Neural crest cell (in vitro differentiated cells): ENCODE measurements around the gene CENPA. TPM values are rescaled to one million over a fixed set of nuclear protein-coding genes. Genes with fewer than 3 reads are reported as not detected.

Experiments
- DNase-seq: peaks from one replicate; pipeline ENCODE4 v3.0.0; 2021; ENCODE audit warnings: low read depth, mixed read lengths, low spot score
- H3K27ac Mint-ChIP-seq: one replicate; pipeline ENCODE4 v1.8.0; 2021; ENCODE audit warnings: mild to moderate bottlenecking, mixed read lengths; ENCODE audit not compliant: unreplicated experiment
- H3K27me3 Mint-ChIP-seq: 2 replicates; pipeline ENCODE4 v1.8.0; 2021; ENCODE audit warnings: low read depth, mild to moderate bottlenecking, mixed read lengths
- H3K36me3 Mint-ChIP-seq: 2 replicates; pipeline ENCODE4 v1.8.0; 2021; ENCODE audit warnings: low read depth, mild to moderate bottlenecking, mixed read lengths
- H3K4me1 Mint-ChIP-seq: 2 replicates; pipeline ENCODE4 v1.8.0; 2021; ENCODE audit warnings: mixed read lengths
- H3K4me3 Mint-ChIP-seq: one replicate; pipeline ENCODE4 v1.8.0; 2021; ENCODE audit warnings: mild to moderate bottlenecking, mixed read lengths
- H3K9me3 Mint-ChIP-seq: 2 replicates; pipeline ENCODE4 v1.8.0; 2021; ENCODE audit warnings: mixed read lengths
- CTCF ChIP-seq: fragments of 200-600 bp; sonication (generic); conservative IDR thresholded peaks from 2 replicates; pipeline ENCODE4 v1.5.0; 2021; ENCODE audit warnings: antibody characterized with exemption, mild to moderate bottlenecking
- total RNA-seq: library from RNA; stranded (reverse); gene quantifications from 2 replicates; pipeline ENCODE4 v1.2.1, GENCODE V29; 2021

CENPA gene
- total RNA-seq, 1 donor from 2014 or later: 34.5 TPM

- H3K27ac Mint-ChIP-seq: no peak overlapping the region
- DNase-seq: no peak
- no peak for TF ChIP-seq CTCF
- H3K9me3 Mint-ChIP-seq: no peaks in the 10 kb centered on the region
- no peaks in the 10 kb centered on the region for H3K36me3 Mint-ChIP-seq
- H3K4me1 Mint-ChIP-seq: peaks cover 28% of the 10 kb centered on the region
- H3K4me3 Mint-ChIP-seq: no peak overlapping the region
- no peaks in the 10 kb centered on the region for H3K27me3 Mint-ChIP-seq
Measured at GRCh38 chr2:26768759-26769088, 17.1 kb upstream of the CENPA start.

- peak overlapping the region; percentile 35 for H3K27ac Mint-ChIP-seq
Measured at GRCh38 chr2:26769089-26769761, 16.6 kb upstream of the CENPA start.

GRCh38 chr2:26770986-26771586, 14.8 kb upstream of the CENPA start:
- DNase-seq: no peak
- no peak overlapping the region for H3K27ac Mint-ChIP-seq
- H3K36me3 Mint-ChIP-seq: no peaks in the 10 kb centered on the region
- H3K9me3 Mint-ChIP-seq: no peaks in the 10 kb centered on the region
- H3K4me1 Mint-ChIP-seq: peaks cover 11% of the 10 kb centered on the region
- TF ChIP-seq CTCF: peak; percentile 47
- no peaks in the 10 kb centered on the region for H3K27me3 Mint-ChIP-seq
- H3K4me3 Mint-ChIP-seq: no peak overlapping the region

More at GRCh38 chr2:26769089-26769761, 16.6 kb upstream of the CENPA start:
- H3K4me1 Mint-ChIP-seq: peaks cover 26% of the 10 kb centered on the region
- H3K4me3 Mint-ChIP-seq: no peak overlapping the region
- no peak for TF ChIP-seq CTCF
- no peaks in the 10 kb centered on the region for H3K36me3 Mint-ChIP-seq
- no peak for DNase-seq
- H3K27me3 Mint-ChIP-seq: no peaks in the 10 kb centered on the region
- no peaks in the 10 kb centered on the region for H3K9me3 Mint-ChIP-seq

- Mint-ChIP-seq H3K27ac (peak overlapping the region; percentile 7), H3K27me3 (no peaks in the 10 kb centered on the region), H3K4me1 (peaks cover 10% of the 10 kb centered on the region), H3K36me3 (no peaks in the 10 kb centered on the region), H3K4me3 (no peak overlapping the region), H3K9me3 (no peaks in the 10 kb centered on the region)
- no peak for TF ChIP-seq CTCF
- no peak for DNase-seq
Measured at GRCh38 chr2:26772064-26773001, 13.5 kb upstream of the CENPA start.

GRCh38 chr2:26776195-26776800, 9.6 kb upstream of the CENPA start:
- Mint-ChIP-seq H3K9me3 (no peaks in the 10 kb centered on the region), H3K4me3 (no peak overlapping the region), H3K27me3 (no peaks in the 10 kb centered on the region), H3K4me1 (no peaks in the 10 kb centered on the region), H3K27ac (no peak overlapping the region), H3K36me3 (no peaks in the 10 kb centered on the region)
- DNase-seq: no peak
- no peak for TF ChIP-seq CTCF
